GM04503 (cell line): ENCODE measurements around the gene FNTB.
"Not testable (repeated sequence)": the region's sequence is repeated elsewhere in the genome, so short reads cannot be mapped to it uniquely, and the experiment has no call there.

Source experiments
- DNase-seq: peaks from one replicate; pipeline ENCODE4 v3.0.0-alpha.2; 2012; ENCODE audit warnings: low read depth

FNTB gene

DNA sequence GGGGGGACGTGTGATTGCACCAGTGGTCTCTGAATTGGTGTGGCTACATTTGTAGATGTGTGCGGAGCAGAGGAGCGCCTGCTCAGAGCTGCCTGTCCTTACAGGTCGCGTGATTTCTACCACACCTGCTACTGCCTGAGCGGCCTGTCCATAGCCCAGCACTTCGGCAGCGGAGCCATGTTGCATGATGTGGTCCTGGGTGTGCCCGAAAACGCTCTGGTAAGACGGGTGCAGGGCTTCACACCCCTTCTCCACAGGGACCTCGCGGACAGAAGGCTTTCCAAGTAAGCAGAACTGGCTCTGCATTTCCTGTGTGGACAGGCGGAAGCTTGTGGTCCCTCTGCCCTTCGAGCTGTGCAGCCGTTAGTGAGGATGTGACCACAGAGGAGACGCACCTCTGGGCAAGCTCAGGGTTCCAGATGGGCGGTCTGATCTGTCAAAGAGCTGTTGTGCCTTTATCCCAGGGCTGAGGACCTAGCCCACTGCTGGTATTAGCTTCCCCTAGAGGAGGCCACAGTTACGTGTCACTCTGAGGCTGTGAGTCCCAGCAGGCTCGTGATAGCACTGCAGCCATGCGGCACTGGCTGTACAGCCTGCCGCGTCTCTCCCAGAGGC lies 67.9 kb downstream of the FNTB start:
- DNase-seq, result no peak

GRCh38 chr14:65057695-65058094 lies 71.0 kb downstream of the FNTB start:
- no peak for DNase-seq

DNA sequence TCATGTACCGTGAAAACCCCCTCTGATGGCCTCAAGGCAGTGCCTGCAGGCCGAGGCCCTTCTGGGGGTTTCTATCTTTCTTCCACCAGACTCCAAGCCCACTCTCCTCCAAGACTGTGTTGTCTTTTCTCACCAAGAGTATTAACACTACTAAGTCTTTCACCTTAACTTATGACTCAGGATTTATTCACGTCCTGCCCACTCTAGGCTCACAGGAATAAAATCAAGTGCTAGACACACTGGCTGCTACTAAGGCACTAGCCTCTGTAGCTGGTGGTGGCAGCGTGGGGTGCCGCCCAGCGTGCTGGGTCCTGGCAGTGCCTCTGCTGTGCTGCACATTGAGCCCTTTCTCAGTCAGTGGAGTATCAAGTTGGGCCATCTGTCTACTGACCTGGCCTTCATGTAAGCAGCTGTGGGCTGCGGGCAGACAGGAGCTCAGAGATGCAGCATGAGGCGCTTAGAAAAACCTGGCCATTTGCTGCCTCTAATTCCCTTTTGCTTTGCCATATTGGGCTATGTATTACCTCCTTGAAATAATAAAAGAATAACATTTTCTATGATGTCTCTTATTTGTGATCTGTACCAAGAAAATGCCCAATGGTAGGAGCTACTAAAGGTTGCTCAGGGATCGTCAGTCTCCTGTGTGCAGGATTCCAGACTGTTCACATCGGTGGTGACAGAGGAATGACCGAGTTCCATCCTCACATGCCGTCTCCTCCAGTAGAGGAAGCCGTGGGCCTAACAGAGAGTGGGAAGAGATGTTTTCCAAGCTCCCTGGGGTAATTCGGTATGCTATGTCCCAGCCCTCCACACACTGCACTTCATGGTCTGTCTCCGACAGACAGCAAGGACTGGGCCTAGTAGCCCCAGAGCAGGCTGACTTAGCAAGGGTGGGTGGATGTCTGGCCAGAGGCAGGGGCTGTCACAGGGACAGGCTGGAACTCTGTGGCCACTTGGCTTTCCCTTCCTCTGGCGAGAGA lies 75.7 kb downstream of the FNTB start:
- no peak for DNase-seq

DNA sequence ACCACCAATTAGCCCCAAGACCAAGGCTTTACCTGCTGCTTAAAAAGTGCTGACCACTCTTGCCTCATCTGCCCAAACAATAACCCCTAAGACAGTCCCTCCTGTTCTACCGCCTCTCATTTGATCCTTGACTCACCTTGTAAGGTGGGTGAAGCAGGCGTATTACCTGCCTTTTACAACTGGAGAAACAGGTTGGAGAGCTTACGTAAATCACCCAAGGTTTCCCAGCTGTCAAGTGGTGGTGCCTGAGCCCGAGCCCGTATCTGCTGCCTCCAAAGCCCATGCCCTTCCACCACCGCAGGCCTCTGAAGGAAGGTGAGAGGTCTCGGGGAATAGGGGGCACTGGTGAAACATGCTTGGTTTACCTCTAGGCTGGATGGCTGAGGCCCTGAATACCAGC lies 79.0 kb downstream of the FNTB start:
- DNase-seq, result no peak

DNA sequence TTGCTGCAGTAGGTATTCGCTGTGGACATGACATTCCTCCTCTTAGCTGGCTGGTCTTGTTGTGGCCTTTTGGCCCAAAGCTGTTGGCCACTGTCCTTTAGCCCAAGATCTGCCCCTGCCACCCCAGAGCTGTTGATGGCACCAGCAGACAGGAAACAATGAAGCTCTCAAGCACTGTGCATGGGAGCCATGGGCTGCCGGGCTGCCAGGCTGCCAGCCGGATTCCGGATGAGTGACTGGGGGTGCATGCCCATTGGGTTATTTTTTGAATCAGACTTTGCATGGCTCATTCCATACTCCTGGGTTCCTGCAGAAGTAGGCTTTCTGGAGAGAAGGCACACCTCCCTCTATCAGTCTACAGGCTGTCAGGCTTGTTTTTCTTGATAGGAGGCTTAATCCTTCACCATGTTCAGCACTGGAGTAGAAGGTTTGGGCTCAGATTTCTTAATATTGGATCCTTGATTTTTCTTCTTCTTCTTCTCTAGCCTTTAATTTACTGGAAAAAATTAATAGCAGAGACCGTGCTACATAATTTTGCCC lies 83.2 kb downstream of the FNTB start:
- DNase-seq, result no peak

DNA sequence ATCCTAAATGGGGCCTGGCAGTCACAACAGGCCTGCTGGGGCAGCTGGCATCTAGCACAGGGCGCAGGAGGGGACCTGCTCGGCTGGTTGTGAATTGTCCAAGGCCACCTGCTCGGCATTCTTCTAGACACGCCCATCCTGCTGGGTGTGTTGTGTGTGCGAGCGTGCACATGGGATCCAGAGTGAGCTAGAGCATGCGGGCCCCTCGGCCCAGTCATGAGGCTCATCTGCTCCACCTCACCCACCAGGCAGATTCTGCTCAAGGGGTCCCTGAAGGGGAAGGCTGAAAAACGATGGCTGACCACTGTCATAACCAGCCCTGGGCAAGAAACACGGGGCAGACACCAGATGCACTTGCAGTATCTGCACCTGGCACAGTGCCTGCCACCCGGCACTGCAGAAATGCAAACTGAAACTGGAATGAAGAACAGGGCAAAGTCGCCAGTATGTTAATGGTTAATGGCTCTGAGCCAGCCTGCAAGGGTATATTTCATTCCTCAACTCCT lies 83.8 kb downstream of the FNTB start:
- no peak for DNase-seq

DNA sequence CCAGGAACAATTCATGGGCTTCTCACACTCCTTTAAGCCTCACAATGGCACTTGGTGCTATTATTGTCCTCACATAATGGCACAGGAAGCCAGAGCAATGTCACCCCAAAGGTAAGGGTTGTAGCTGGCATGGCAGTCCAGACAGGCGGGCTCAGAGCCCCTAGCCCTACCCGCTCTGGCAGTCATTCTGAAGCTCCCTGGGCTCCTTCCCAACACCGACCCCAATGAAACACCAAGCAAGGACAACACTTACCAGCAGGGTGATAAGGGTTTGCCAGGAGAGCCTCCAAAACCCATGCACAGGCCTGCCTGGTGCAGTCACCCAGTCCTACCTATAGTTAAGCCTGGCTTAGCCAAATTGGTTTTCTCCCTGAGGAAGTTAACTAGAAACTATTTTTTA lies 84.8 kb downstream of the FNTB start:
- no peak for DNase-seq

GRCh38 chr14:65072256-65072655 lies 85.6 kb downstream of the FNTB start:
- DNase-seq, result no peak

- no peak for DNase-seq
Measured at GRCh38 chr14:65072937-65073336, 86.2 kb downstream of the FNTB start.

DNA sequence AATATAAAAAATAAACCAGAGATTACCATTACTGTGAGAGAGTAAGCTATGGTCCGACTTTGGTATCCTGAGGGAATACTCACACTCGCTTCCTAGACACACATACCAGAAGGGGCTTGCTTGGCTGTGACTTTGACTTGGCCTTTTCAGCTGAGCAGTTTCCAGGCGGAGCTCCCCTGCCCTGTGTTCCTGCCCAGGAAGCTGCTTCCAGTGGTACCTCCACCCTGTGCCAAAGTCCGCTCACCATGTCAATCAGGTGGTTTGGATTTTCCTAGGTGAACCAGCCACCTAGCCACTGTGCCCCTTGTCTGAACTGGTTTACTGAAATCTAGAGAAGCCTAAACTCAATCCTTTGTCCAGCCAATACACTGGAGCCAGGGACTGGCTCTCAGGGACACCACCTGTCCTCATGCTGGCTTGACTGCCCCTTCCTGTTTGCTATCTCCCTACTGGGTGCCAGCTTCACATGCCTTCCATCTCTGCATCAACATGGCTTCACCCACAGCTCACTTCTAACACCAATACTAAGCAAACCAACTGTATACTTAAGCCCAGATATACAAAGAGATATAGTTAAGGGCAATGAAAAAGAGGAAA lies 87.0 kb downstream of the FNTB start:
- no peak for DNase-seq

GRCh38 chr14:65074449-65075150 lies 87.9 kb downstream of the FNTB start:
- DNase-seq, result no peak

DNA sequence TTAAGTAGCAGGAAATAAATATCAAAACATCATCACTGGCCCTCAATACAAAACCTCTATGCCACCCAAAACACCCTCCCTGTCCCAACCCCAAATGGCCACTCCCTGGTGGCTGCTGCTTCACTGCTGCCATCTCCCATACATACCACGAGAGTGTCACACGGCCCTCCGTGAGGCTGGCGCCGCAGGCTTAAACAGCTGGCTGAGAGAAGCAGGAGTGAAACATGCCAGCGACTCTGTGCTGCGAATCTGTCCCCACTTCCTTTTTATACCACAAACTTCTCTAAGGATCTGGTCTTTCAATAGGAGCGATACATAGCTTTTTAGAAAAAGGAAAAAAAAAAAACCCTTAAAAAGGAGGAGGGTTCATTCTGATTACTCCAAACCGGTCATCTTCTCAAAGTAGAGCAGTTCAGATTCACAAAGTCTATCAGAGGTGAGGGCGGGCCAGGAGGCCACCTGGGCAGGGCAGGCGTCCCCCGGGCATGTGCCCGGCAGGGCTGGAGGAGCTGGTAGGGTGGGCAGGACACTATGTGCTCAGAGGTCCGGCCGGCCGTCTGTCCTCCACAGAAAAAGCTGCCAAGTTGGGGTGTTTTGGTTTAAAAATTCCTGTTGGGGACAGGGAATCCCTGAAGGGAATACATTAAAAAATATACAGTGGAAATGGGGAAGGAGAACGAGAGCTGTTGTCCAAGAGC lies 89.1 kb downstream of the FNTB start:
- DNase-seq, result no peak

DNA sequence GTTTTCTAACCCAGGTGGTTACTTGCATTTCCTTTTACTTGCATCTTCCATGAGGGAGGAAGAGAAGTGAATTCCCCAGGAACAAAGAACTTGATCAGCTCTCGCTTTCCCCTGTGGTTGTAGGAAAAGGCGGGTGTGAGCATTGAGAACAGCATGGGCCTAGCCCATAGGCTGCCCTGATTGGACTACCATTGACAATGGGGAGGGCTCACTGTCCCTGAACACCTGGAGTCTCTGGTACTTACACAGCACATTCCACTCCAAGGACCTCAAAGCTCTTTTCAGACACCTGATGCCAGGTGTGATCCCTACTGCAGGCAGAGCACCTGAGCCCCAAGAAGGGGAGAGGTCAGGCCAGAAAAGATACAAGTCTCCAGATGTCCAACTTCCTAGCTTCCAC lies 90.6 kb downstream of the FNTB start:
- DNase-seq, result no peak

GRCh38 chr14:65079201-65079600 lies 92.5 kb downstream of the FNTB start:
- DNase-seq, result no peak

GRCh38 chr14:65079768-65080167 lies 93.1 kb downstream of the FNTB start:
- no peak for DNase-seq

GRCh38 chr14:65080960-65081747 lies 94.5 kb downstream of the FNTB start:
- DNase-seq, result no peak

DNA sequence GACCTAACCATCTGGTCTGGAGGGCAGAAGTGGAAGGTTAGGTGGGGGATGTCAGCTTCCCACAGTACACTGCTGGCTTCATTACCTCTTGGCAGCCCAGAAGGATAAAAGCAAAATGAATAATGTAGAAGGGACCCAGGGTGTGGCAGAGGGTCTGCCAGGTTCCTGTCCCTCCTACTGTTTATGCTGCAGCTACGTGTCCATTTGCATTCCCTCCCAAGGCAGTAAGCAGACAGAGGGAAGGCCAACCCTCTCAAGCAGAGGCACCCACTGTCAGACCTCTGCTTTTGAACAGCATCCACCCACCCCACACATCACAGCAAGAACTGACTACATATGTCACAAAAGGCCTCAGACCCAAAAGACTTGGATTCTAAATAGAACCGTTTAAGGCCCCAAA lies 96.2 kb downstream of the FNTB start:
- no peak for DNase-seq

DNA sequence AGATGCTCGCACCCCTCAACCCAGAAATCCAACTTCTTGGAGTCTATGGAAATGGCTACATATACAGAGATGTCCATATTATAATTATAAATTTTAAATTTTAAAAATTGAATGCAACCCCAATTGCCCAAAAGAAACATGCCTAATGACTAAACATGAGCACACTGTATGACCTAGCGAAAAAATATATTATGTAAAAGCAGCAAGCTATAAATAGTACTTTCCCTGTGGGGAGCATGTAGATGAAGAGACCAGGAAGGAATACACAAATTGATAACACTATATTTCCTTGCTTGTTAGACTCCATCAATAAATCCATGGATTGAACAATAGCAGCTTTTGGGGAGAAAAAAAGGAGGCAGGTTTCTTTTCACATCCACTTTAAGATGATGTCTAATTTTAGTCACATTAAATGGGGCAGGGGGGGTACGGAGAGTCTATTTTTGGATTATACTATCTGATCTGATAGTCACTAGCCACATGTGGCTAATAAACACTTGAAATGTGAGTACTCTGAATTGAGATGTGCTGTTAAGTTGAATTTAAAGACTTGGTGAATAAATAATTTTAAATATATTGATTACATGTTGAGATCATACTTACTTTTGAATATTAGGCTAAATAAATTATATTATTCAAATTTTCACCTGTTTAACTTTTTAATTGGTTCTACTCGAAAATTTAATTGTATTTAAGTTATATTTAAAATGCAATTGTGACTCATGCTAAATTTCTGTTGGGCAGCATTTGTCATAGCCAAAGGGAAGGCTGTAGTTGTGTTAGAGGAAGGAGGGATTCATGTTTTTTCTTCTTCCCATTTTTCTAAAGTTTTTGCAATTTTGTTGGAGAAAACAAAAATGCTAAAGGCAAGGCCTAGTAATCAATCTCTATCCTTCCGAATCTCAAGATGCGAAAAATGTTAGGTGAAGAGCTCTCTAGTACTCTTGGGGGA lies 98.1 kb downstream of the FNTB start:
- DNase-seq, result no peak

- DNase-seq, result not testable (repeated sequence)
Measured at GRCh38 chr14:65086686-65087085, 100.0 kb downstream of the FNTB start.
